Measurements from ENCODE around the gene ATP8B4.

The ATP8B4 gene

DNA sequence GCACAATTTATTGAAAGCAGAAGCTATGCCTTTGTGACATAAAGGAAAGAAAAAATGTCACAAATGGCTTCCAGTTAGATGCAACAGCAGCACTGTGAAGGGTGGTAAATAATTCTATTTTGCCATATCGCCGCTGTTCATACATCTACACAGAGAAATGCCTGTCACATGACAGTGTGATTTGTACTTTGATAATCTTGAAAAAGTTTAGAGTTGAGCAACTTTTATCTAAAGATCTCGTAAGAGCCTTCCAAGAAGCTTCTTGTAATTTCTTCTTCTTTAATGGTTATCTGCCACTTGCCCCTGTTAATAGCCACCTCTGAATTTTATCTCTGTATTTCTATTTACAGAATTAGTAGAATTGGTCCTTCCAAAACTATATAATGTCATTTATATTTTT lies 192.3 kb downstream of the ATP8B4 start:
- no peak for DNase-seq

DNA sequence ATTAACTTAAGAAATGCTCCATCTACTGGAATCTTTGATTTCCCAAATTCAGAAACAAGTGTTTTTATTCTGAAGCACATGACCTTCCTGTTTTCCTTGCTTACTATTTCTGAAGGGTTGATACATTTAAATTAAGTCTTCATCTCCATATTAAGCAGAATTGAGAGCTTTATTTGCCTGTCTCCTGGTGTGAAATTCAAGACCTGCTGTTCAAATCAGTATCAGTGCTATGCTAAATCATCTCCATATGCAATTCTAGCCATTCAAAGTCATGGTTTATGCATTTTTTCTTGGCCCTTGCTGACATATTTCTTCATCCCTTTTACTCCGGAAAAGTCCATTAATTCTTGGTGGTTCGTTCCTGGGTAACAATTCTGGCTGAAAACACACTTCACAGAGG lies 195.4 kb downstream of the ATP8B4 start:
- DNase-seq = no peak

DNA sequence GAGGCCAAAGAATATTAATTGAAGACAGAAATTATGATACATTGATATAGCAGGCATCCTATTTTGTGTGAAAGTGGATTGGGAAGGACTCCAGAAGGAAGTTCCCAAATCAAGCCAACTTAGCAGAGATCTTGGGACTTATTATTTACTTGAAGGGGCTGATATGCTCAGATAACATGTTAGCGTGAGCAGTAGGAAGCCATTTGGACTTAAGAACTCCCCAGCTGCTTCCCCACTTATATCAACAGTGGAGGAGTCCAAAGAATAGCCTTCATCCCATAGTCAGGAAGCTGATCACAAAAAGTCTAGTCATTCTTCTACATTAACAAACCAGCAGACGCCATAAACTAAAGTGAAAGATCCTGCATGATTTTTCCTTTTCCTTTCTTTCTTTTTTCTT lies 200.0 kb downstream of the ATP8B4 start:
- no peak for DNase-seq

DNA sequence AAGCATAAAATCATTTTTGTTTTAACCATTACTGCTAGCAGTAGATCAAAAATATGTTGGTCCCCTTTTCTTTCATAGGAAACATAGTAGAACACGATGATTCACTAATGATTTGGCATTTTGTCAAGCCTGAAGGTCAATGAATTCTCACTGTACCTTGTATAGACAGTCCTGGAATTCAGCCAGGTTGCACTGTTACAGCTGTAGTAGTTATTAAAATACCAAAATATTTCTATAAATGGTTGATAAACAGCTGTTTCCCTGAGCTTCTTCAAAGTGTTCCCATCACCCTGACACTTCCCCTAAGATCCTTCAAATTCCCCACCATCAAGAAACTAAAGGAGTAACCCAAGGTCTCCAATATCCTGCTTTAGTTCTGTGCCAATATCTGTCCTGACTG lies 200.9 kb downstream of the ATP8B4 start:
- no peak for DNase-seq

DNA sequence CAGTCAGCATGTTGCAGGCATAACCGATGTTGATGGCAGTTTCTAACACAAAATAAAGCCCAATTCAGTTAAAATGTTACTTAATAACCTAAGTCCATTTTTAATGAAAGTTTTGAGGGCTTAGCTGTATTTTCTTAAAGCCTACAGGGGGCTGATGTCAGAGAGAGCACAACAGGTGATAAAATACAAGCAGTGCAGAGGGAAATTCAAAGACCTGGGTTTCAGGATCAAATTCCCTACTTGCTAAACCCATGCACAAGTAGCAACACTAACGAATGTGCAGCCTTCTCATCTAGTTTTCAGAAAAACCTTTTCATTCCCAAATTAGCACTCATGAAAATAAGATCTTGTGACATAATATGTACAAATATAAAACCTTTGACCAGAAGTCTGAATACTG lies 202.0 kb downstream of the ATP8B4 start:
- no peak for DNase-seq

DNA sequence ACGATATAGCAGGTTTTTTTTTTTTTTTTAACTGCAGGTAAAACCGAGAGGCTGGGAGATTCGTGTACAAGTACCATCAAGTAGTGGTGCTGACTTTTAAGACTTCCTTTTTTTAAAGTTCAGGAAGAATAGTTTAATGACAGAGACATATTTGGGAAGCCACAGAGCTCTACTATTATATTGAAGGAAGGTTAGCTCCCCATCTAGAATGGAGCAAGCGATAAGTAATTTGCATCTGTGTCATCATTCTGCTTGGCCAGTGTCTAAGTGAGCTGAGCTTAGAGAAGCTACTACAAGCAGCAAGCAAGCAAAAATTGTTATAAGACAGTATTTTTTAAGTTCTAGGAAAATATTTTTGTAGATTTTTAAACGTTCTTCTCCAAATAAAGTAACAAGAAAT lies 203.2 kb downstream of the ATP8B4 start:
- no peak for DNase-seq

DNA sequence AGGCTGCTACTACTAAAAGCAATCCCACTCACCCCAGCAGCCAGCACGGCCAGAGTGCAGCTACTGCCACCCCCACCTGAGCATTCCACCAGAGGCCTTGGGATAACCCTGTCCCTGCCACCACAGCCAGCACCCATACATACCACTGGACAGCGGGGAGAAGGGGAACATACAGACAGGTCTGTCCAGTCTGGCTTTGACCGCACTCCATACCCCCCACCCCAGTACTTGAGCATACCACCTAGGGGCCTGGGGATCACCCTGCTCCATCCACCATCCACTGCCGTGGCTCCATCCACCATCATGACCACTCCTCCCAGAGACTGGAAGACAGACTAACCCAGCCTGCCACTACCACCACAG lies 210.1 kb downstream of the ATP8B4 start:
- DNase-seq = no peak

DNA sequence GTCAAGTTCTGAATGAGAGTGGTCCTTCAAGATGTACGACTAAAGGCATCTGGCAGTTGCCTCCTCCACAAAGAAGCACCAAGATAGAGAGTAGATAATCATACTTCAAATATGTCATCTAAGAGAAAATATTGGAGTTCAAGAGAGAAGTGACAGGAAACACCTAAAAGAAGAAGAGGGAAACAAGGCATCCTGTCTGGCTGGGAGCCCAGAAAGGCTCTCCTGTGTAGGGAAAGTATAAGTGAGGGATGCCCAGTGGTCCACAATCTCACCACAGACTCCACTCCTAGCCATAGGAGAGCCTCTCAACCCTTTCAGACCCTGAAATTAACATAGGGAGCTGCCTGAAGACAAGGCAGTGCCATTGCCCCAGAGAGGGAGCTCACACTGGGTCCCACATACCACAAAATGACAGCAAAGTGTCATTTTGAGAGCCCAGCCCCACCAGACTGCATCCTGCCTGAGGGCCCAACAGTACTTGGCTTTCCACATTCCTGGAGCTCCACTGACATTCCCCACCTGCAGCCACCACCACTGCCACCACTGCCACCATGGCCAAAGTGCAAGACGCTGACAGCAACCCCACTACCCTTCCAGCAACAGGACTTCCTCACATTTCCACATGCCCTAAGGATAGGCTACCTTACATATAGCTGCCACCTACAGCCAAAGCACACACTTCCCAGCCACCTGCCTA lies 210.6 kb downstream of the ATP8B4 start:
- DNase-seq = no peak

DNA sequence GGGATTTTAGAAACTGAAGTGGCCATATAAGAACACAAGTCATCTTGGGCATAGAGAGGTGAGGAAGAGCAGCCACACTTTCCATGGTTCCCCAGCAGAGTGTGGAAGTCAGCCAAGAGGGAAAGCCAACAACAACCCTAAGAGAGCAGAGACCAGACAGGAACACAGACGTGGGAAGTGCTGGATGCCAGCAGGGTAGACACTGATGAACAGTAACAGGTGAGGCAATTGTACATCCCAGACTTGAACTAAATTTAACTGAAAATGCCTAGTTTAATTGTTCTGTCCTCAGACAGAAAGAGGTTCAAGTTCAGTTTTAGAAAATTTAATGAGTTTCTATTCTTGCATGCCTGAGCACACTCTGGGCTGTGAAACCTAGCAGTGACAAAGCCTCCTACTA lies 212.1 kb downstream of the ATP8B4 start:
- DNase-seq = no peak

DNA sequence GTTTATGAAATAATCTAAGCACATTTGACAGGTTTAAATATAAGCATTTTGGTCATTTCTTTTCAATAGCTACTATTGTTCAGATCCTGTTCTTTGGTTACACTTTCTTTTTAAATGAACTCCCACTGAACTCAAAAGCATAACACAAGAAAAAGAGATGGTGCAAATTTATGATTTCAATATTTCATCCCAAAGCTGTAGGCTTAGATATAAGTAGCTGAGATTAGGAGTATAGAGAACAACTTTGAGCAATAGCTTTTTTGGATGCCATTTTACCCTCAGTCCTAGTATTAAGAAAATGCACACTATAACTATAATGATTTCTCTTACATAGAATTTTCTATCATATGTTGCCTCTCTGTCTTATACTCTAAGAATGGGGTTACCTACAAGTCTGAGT lies 213.8 kb downstream of the ATP8B4 start:
- no peak for DNase-seq

DNA sequence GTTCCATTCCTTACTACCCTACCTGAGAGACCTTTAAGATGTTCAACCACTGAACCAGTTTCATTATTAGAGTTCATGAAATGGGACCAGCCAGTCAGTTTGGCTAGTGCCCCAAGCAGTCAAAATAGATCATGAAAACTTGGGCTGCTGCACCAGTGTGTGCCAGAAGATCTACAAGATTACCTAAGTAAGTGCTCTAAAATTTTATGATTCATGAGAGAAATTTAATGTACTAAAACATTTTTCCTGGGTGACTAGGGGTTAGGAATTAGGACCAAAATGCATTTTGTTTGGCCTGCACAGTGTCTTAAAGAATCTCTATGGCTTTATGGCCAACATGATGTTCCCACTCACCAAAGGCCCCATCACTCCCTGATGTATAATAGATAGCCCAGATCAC lies 214.7 kb downstream of the ATP8B4 start:
- DNase-seq = no peak

DNA sequence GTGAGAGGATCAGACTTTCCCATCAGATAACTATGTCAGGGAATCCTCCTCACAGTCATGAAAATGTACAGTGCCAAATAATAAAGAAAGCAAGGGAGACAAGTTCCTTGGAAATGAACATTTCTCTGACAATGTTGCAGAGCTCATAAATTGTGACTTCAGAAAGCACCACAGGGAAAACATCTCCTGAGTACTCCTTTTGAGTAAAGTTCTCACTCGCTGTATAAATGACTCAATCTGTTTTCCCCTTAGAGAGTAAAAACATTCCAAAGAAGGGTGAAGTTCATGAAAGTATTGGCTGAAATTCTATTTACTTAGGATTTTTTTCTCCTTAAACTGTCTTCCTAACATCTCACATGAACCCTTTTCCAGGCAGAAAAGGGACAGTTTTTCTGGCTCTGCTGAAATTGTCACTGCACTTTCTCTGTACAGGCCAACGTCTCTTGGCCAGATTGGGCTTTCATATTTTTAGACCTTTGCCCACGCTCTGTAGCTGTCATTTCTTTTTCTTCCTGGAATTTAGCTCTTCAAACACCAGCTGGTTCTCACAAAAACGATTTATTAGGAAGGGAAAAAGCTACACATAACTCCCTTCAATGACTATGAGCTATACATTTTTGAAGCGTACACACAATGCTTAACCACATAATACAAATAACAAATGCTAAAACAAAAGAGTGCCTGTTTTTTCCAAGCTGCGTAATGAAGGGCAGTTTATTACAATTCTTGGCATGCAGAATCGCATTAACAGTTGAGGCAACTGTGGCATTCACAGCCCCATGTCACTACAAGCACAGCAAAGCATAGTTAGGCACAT lies 216.1 kb downstream of the ATP8B4 start:
- DNase-seq = no peak

DNA sequence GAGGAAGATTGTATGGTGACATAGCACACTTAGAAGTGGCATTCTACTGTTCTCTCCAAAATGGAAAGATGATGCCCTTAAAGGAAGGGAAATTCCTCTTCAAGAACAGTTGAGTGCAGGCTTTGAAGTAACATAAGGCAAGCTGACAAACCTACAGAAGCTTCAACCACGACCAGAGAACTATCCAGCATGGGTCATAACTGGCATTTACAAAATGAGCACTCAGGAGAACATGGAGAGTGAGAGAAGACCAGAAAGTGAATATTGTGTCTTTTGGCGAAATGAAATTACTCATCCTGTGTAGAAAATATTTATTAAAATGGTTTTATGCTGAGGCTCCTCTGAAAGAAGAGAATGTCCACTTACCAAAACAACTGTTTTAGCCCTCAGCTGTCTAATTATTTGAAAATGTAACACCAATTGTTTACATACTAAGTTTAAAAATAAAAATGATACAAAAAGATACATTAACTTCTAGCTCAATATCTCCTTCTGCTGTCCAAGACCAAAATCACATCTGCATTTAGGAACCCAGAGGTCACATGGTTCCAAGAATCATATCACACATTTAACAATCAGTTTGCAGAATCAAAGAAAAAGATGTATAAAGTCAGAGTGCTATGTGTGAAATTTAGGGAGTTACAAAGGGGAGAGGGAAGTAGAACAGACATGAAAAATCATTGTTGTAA lies 216.9 kb downstream of the ATP8B4 start:
- no peak for DNase-seq

DNA sequence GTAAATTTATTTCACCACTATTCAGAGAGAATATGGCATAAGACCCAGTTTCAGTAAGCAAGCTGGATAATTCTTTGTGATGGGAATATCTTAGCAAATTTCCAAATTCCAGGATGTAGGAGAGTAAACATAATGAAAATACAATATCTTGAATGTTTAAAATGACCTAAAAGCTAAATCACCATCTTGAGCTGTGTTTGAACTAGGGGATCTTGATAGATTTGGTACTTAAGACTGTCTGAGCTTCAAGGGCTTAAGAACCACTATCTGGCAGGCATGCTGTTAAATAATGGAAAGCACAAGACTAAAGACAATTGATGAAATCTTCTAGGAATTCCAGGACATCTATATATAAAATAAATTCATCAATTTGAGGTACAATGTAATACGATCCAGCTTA lies 217.7 kb downstream of the ATP8B4 start:
- no peak for DNase-seq

DNA sequence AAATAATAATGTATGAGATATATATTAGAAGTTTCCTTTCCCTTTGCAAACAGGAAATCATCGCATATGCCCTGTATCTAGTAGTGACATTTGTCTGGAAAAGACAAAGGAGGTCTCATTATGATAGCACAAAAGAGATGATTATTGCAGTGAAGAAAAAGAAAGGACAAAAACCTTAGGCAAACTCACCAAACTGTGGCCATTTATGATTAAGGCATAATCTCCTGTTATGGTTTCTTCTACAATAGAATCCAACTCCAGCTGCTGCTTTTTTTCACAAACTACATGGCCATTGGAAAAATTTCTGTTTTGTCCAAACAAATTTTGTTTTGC lies 218.2 kb downstream of the ATP8B4 start:
- no peak for DNase-seq

DNA sequence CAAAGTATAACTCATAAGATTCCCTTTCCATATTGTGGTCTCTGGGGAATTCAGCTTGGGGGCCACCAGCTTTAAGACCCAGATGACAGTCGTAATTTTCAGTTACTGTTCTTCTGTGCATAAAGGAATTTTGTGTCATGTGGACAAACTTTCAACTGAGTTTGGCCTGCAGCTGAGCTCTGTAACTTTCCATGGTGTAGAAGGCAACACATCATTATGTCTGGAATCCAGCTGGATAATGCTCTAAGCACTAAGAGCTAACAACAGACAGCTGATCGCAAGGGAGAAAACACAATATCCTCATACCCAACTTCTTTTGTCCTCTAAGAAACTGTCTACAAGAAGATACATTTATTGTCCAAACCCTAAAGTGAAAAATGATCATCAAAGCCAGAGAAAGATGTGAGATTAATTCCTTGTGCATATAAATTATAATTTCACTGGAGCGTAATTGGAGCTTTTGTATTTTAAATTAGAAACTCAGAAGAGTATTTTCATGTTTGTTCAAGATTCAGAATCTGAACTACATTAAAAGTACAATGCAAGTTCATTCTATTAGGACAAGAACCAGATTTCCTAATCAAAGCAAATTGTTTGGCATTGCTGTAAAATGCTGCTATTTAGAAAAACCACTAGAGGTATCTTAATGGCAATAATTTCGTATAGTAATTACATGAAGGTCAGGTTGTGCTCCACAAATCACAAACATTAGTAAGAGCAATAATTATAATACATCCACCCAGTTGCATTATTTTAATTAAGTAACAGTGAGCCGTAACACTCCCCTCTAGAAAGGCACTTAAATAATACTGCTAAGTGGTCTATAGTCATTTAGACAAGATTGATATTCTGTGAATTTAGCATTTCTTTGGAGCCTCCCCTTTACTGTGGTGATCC lies 218.8 kb downstream of the ATP8B4 start:
- no peak for DNase-seq

DNA sequence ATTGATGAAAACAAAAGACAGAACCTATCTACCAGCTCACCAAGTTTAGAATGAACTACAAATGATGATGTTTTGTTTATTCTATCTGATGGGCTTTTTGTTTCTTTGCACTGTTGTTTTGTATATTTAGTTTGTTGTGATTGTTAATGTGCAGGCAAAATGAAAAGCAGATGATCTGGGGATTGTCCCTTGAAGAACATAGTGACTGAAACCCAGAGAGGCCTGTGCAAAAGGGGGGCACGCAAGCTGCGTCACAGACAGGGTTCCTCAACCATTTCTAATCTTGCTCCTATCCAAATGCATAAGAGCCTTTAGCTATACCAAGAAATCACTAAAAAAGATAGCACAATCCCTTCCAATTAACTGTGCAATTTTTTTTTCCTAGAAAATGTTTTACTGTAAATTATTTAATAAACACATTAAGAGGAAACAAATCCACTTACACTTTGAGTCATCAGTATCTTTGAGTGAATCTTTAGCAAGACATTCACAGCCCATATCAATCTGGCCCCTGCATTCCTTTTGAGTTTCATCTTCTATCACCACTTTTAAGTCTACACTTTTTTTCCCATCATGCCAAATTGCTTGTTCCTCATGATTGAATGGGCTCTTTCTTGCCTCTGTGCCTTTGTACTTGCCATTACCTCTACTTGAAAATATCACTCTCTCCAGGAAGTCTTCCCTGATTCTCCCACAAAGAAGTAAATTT lies 220.3 kb downstream of the ATP8B4 start:
- DNase-seq = no peak

DNA sequence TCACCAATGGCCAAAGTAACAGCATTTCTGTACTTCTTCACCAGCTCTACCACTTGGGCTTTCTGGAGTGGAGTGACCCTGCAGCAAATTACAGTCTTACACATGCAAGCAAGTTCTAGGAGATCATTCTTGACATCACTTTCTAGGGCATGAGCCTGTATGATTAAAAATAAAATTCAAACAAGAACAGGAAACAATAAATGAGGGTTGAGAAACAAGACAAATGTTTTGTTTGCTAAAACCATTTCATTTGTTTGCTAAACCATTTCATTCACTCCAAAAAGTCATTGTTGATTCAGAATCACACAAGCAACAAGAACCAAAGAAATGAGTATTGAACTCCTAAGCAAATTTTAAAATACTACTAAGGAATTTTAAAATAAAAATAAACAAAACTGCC lies 220.9 kb downstream of the ATP8B4 start:
- no peak for DNase-seq

DNA sequence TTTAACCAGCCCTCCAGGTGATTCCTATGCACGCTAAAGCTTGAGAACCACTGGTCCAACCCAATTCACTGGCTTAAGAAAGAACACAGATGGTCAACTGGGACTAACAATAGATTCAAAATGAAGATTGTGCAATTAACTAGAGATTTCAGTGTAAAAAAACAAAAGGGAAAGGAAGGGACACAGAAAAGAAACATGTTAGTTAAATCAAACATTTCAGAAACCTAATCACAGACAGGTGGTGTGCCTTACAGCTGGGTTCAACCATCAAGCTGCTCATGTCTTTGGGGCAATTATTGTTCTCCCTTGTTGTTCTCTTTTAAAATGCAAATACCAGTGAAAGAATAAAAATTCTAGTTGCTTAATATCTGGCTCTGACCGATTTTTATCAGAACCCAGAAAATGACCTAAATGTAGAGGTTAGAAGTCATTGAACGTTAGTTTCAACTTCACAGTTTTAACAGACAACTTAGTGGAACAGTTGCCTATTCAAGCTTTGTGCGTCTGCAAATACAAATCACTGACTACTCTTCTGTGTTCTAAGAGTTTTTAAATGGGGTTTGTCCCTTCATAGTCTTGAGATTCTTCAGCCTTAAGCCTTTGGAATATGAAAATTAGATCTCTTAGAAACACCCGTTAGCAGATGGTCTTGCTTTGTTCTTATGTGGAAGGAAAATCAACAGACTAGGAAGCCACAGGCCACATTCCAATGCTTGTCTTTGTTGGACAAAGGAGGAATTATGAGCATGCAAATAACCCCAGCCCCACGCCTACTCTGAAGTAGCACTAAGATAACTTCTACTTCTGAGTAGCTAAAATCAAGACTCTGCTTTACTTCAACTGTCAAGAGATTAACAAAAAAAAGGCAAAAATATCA lies 223.4 kb downstream of the ATP8B4 start:
- DNase-seq = no peak

DNA sequence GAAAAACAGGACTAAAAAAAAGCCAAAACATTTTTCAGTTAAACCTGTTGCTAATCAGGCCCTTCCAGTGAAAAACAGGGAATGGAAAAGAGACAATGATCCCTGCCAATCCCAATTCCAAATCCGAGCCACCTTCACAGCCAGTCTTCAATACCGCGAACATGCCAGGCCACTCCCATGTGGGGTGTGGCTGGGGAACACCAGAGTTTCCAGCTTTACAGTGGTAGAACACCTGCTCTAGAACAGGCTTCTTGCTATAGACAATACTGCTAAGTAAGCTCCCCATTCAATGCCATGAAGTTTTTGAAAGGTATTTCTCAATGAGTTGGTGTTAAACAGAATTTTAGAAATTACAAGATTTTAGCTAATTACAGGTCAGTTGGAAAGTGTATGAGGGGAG lies 228.3 kb downstream of the ATP8B4 start:
- DNase-seq = no peak

DNA sequence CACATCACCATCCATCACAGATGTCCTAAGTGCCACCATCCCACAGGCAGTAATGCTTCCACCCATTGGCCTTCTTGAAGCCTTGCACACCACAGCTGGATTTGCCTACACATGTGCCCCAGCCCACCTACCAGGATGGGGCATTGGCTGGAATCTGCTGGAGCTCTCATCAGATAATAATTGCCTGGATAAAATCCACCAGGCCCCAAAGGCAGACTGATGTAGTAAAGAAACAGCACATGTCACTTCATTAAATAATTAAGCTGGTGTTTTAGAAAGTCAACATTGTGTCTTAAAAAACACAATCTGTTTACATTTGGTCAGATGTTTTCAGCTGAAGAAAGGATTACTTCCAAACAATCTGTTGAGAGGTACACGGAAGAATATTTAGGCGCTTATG lies 229.5 kb downstream of the ATP8B4 start:
- DNase-seq = no peak

DNA sequence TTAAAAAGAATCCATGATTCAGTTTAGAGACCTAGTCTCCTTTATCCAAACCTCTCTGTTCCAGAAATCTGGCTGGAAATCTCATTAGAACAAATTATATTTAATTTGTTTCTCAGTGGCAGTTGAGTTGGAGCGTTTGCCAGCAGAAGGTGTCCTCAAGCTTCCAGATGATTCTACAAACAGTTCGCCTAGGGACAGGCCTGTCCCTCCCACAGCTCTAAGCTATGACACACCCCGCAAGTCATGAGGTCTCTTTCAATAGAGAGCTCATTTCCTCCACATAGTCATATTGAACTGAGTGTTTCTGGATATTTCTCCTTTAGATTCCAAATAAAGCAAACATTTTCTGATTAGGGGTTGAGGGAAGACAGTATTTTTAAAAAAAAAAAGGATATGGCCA lies 230.3 kb downstream of the ATP8B4 start:
- no peak for DNase-seq
